Measurements from ENCODE around the gene CCER1.
A peak's percentile ranks its signal among the peaks of the same experiment; 100 is the strongest.

Gene CCER1

DNA sequence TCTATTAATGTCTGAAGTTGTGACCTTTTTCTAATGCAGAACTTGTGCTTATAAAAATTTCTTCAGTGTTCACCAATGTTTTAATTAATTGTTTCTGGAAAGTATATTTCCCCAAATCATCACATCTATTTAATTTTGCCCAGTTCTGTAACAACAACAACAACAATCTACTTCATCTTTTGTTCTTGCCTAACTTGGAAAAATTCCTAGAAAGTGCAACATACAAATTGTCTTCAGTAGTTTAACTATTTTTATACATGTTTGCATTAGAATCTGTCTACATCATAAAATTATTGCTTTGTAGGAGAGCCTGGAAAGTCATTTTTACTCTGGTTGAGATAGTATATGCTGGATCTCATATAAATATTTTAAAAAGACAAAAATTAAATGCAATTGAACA, 38.5 kb downstream of the CCER1 start:
- DNase-seq, result no peak

DNA sequence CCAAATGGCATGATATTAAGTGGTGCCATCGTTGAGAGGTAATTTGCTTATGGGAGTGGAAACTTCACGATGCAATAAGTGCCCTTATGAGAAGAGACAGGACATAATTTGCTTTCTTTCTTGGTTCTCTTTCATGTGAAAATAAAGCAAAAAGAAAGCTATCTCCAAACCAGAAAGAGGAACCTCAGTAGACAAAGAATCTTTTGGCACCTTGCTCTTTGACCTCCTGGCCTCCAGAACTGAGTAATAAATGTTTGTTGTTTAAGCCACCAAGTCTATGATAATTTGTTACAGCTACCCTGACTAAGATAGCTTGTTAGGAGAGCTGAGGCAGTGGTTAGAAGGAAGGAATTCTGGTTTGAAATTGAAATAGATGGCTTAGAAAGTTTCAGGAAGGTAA, 39.6 kb downstream of the CCER1 start:
- no peak for DNase-seq

DNA sequence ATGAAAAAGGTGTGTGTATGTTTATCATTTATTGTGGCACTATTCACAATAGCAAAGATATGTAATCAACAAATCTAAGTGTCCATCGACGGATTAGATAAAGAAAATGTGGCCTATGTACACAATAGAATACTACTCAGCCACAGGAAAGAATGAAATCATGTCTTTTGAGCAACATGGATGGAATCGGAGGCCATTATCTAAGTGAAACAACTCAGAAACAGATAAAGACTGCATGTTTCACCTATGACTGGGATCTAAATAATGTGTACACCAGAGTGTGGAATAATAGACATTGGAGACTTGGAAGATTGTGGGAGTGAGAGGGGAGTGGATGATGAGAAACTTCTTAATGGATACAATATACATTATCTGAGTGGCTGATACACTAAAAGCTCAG, 44.0 kb downstream of the CCER1 start:
- DNase-seq, result no peak

DNA sequence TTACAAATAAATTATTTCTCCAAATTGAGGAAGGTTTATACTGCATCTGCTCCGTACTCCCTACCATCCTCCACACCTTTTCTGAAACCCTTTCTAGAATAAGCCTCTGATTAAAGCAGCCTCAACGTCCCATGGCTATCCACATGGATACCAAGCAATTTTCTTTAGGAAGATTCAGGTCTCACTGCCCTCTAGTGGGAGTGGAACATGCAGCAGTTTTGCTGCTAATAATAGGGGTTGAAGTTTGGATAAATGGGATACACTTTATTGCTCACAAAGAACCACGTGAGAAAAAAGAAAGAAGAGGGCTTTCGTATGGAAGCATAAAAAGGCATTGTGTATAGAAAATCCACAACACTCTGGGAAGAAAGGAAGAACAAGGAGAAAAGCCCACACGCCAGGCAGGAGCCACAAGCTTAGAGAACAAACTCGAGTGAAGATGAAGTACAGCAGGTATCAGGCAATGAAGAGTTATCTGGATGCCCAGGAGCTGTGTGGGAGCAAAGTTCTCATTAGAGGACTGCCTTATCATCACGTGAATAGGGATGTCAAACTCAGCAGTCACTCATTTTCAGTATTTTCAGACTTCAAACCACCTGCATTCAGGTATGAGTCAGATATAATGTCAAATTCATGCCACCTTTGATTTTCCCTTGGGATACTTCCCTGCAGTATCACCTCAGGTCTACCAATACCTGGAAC, 45.8 kb downstream of the CCER1 start:
- DNase-seq, result peak; percentile 38

- no peak for DNase-seq
Observed at GRCh38 chr12:90908465-90908864, 46.5 kb downstream of the CCER1 start.

GRCh38 chr12:90905691-90906370, 49.1 kb downstream of the CCER1 start:
- DNase-seq, result no peak

DNA sequence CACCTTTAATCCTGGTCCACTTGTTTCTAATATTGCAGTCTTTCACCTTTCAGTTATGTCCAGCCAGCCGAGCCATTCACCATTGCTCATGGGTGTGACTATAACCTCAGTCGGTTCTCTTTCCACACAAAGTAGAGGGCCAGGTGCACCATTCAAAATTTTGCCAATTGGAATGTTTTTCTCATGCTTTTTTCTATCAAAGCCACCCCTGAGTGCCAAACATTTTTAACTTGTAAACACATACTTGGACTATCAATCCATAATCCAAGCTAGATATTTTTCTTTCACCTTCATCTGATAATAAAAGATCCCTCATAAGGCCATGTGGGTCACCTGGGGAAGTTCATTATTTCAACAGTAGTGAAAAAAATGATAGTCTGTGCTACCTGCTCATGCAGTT, 52.4 kb downstream of the CCER1 start:
- no peak for DNase-seq

All from NCI-H526 treated with DMSO at 0.1 percent for 48 hours (cell line).